HFFc6 (cell line): ENCODE results near the gene STIM2. TPM values are rescaled to one million over a fixed set of nuclear protein-coding genes. Genes with fewer than 3 reads are reported as not detected.

Experiments
- DNase-seq: peaks from one replicate; pipeline ENCODE4 v3.0.0-alpha.2; 2018
- H3K27ac Mint-ChIP-seq: 2 replicates; pipeline ENCODE4 v1.8.0; 2020; ENCODE audit warnings: mild to moderate bottlenecking, mixed read lengths
- H3K27me3 Mint-ChIP-seq: 2 replicates; pipeline ENCODE4 v1.8.0; 2021; ENCODE audit warnings: mild to moderate bottlenecking, moderate library complexity, mixed read lengths; ENCODE audit not compliant: insufficient read depth
- H3K36me3 Mint-ChIP-seq: 2 replicates; pipeline ENCODE4 v1.8.0; 2021; ENCODE audit warnings: low read depth, mixed read lengths
- H3K4me1 Mint-ChIP-seq: 2 replicates; pipeline ENCODE4 v1.8.0; 2020; ENCODE audit warnings: low read depth, mixed read lengths
- H3K4me3 Mint-ChIP-seq: 2 replicates; pipeline ENCODE4 v1.8.0; 2020; ENCODE audit warnings: mild to moderate bottlenecking, moderate library complexity, mixed read lengths
- H3K9me3 Mint-ChIP-seq: 2 replicates; pipeline ENCODE4 v1.8.0; 2020; ENCODE audit warnings: mild to moderate bottlenecking, mixed read lengths
- CTCF ChIP-seq: fragments of 200-600 bp; sonication (generic); IDR thresholded peaks from 2 replicates; pipeline ENCODE4 v1.5.0; 2021; ENCODE audit warnings: antibody characterized with exemption, mild to moderate bottlenecking
- total RNA-seq, 6 experiments: library from RNA; stranded (reverse); fragmentation: NEBNext Ultra II Directional; extraction: Animal tissue kit (Norgen Biotek cat#: 25700); gene quantifications; 2 replicates in 1 of 6; 3 replicates in 5 of 6; pipeline ENCODE4 v1.2.3, GENCODE V29; 2021

Gene STIM2
- total RNA-seq, 6 experiments from 2014 or later, result 13.7 to 17.1 (median 16.0) TPM

- H3K4me1 Mint-ChIP-seq, result peaks cover 45% of the 10 kb centered on the region
- no peak for DNase-seq
- peaks cover 7% of the 10 kb centered on the region; the same call in 1 of the 2 replicates for H3K27me3 Mint-ChIP-seq
- peak overlapping the region; percentile 97 for H3K4me3 Mint-ChIP-seq
- H3K36me3 Mint-ChIP-seq, result no peaks in the 10 kb centered on the region
- peak overlapping the region; percentile 89; the same call in 1 of the 2 replicates for H3K27ac Mint-ChIP-seq
- H3K9me3 Mint-ChIP-seq, result no peaks in the 10 kb centered on the region
- TF ChIP-seq CTCF, result no peak
Measured at GRCh38 chr4:26859762-26860156, 882 bp upstream of the STIM2 start.

DNA sequence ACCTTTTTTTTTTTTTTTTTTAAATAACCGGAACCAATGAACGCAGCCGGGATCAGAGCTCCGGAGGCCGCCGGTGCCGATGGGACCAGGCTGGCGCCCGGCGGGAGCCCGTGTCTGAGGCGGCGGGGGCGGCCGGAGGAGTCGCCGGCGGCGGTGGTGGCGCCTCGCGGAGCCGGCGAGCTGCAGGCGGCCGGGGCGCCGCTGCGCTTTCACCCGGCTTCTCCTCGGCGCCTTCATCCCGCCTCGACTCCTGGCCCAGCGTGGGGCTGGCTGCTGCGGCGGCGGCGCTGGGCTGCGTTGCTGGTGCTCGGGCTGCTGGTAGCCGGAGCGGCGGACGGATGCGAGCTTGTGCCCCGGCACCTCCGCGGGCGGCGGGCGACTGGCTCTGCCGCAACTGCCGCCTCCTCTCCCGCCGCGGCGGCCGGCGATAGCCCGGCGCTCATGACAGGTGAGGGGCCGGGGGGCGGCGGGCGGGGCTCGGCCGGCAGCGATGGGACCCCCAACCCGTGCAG is 337 bp downstream of the STIM2 start:
- DNase-seq, result peak; percentile 47
- Mint-ChIP-seq H3K36me3 (no peaks in the 10 kb centered on the region), H3K27ac (peak overlapping the region; percentile 89), H3K4me1 (peaks cover 45% of the 10 kb centered on the region), H3K4me3 (peak overlapping the region; percentile 99), H3K9me3 (no peaks in the 10 kb centered on the region), H3K27me3 (peaks cover 3% of the 10 kb centered on the region; the same call in 1 of the 2 replicates)
- no peak for TF ChIP-seq CTCF

GRCh38 chr4:26861434-26862186 is 969 bp downstream of the STIM2 start:
- Mint-ChIP-seq H3K9me3 (no peaks in the 10 kb centered on the region), H3K27me3 (peaks cover 3% of the 10 kb centered on the region; the same call in 1 of the 2 replicates), H3K36me3 (no peaks in the 10 kb centered on the region), H3K4me3 (peak overlapping the region; percentile 99), H3K27ac (peak overlapping the region; percentile 89), H3K4me1 (peaks cover 45% of the 10 kb centered on the region)
- TF ChIP-seq CTCF, result no peak
- DNase-seq, result peak; percentile 48

GRCh38 chr4:26862381-26862915 is 1.8 kb downstream of the STIM2 start:
- peak overlapping the region; percentile 99 for H3K4me3 Mint-ChIP-seq
- peaks cover 3% of the 10 kb centered on the region; the same call in 1 of the 2 replicates for H3K27me3 Mint-ChIP-seq
- TF ChIP-seq CTCF, result no peak
- DNase-seq, result no peak
- H3K27ac Mint-ChIP-seq, result no peak overlapping the region
- H3K4me1 Mint-ChIP-seq, result peaks cover 45% of the 10 kb centered on the region
- H3K36me3 Mint-ChIP-seq, result no peaks in the 10 kb centered on the region
- no peaks in the 10 kb centered on the region for H3K9me3 Mint-ChIP-seq

DNA sequence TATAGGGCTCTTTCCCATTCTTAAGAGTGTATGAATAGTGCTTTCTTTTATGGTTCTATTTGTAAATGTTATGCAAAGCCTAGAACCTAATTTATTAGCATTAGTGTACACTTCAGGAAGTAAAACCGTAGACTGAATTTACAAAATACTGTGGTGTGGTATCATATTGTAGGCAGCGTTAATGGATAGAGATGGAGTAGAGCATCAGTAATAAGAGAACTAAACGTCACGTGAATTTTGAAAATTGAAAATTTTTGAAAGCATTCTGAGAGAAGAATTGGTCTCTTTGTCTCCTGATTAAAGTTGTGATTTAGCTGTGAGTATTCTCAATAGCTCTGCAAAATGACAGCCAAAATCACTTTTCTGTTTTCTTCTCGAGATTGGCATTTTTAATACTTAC is 2.9 kb downstream of the STIM2 start:
- H3K9me3 Mint-ChIP-seq, result no peaks in the 10 kb centered on the region
- H3K36me3 Mint-ChIP-seq, result no peaks in the 10 kb centered on the region
- no peak for DNase-seq
- TF ChIP-seq CTCF, result no peak
- H3K4me3 Mint-ChIP-seq, result no peak overlapping the region; the same call in 1 of the 2 replicates
- H3K27me3 Mint-ChIP-seq, result peaks cover 3% of the 10 kb centered on the region; the same call in 1 of the 2 replicates
- H3K27ac Mint-ChIP-seq, result no peak overlapping the region
- H3K4me1 Mint-ChIP-seq, result peaks cover 42% of the 10 kb centered on the region
